ENCODE data around the gene RIPK4. TPM values are rescaled to one million over a fixed set of nuclear protein-coding genes. Genes with fewer than 3 reads are reported as not detected.

Gene RIPK4
- total RNA-seq, 2 experiments from 2014 or later: 0.65 to 0.76 TPM

- H3K9me3 Mint-ChIP-seq: peaks cover 4% of the 10 kb centered on the region
- no peak for TF ChIP-seq CTCF (IDR thresholded peaks at IDR 0.05)
- H3K4me3 Mint-ChIP-seq: no peak overlapping the region
- H3K27ac Mint-ChIP-seq: no peak overlapping the region
- DNase-seq (no peak), ATAC-seq (no peak)
- no peaks in the 10 kb centered on the region for H3K36me3 Mint-ChIP-seq (ENCODE audit: low read depth)
- H3K4me1 Mint-ChIP-seq (ENCODE audit: low read depth): peaks cover 12% of the 10 kb centered on the region
- intact Hi-C loops (cut with micrococcal nuclease): no loop called here
- CTCF ChIA-PET: no interaction called here
- H3K27me3 Mint-ChIP-seq: peaks cover 30% of the 10 kb centered on the region
- POLR2A ChIA-PET: no interaction called here
These were observed 56.7 kb downstream of the RIPK4 start for GRCh38 chr21:41709965-41710822.

- intact Hi-C loops (cut with micrococcal nuclease): no loop called here
- POLR2A ChIA-PET: no interaction called here
- no peak for ATAC-seq
- H3K9me3 Mint-ChIP-seq: peaks cover 4% of the 10 kb centered on the region
- H3K4me1 Mint-ChIP-seq (ENCODE audit: low read depth): peaks cover 12% of the 10 kb centered on the region
- H3K36me3 Mint-ChIP-seq (ENCODE audit: low read depth): no peaks in the 10 kb centered on the region
- H3K4me3 Mint-ChIP-seq: no peak overlapping the region
- no peak for DNase-seq
- peaks cover 26% of the 10 kb centered on the region for H3K27me3 Mint-ChIP-seq
- TF ChIP-seq CTCF (IDR thresholded peaks at IDR 0.05): no peak
- CTCF ChIA-PET: no interaction called here
- no peak overlapping the region for H3K27ac Mint-ChIP-seq
These were observed 57.7 kb downstream of the RIPK4 start for GRCh38 chr21:41709166-41709565.

- Mint-ChIP-seq H3K4me1 (ENCODE audit: low read depth) (peaks cover 12% of the 10 kb centered on the region), H3K9me3 (peaks cover 4% of the 10 kb centered on the region), H3K36me3 (ENCODE audit: low read depth) (no peaks in the 10 kb centered on the region), H3K4me3 (no peak overlapping the region), H3K27me3 (peaks cover 24% of the 10 kb centered on the region), H3K27ac (no peak overlapping the region)
- CTCF ChIA-PET: no interaction called here
- no peak for DNase-seq
- no peak for TF ChIP-seq CTCF (IDR thresholded peaks at IDR 0.05)
- POLR2A ChIA-PET: no interaction called here
- ATAC-seq: no peak
- intact Hi-C loops (cut with micrococcal nuclease): no loop called here
These were observed 58.9 kb downstream of the RIPK4 start for GRCh38 chr21:41707960-41708330.

GRCh38 chr21:41707231-41707959 is 59.5 kb downstream of the RIPK4 start:
- ChIA-PET CTCF (no interaction called here), POLR2A (no interaction called here)
- Mint-ChIP-seq H3K36me3 (ENCODE audit: low read depth) (no peaks in the 10 kb centered on the region), H3K9me3 (peaks cover 4% of the 10 kb centered on the region), H3K4me1 (ENCODE audit: low read depth) (peaks cover 10% of the 10 kb centered on the region), H3K27me3 (peaks cover 21% of the 10 kb centered on the region), H3K27ac (no peak overlapping the region), H3K4me3 (no peak overlapping the region)
- ATAC-seq: no peak
- intact Hi-C loops (cut with micrococcal nuclease): no loop called here
- TF ChIP-seq CTCF (IDR thresholded peaks at IDR 0.05): no peak
- DNase-seq: no peak

GRCh38 chr21:41706678-41707077 is 60.2 kb downstream of the RIPK4 start:
- Mint-ChIP-seq H3K9me3 (peaks cover 4% of the 10 kb centered on the region), H3K27me3 (peaks cover 18% of the 10 kb centered on the region), H3K27ac (no peak overlapping the region), H3K36me3 (ENCODE audit: low read depth) (no peaks in the 10 kb centered on the region), H3K4me3 (no peak overlapping the region), H3K4me1 (ENCODE audit: low read depth) (peaks cover 10% of the 10 kb centered on the region)
- ChIA-PET POLR2A (no interaction called here), CTCF (no interaction called here)
- intact Hi-C loops (cut with micrococcal nuclease): no loop called here
- DNase-seq: peak; percentile 53
- TF ChIP-seq CTCF (IDR thresholded peaks at IDR 0.05): no peak
- peak; percentile 20 for ATAC-seq

Data from activated CD8-positive, alpha-beta T cell treated with anti-CD3 and anti-CD28 coated beads for 36 hours (primary cell).